HUES6 (cell line): ENCODE data around the gene CARS2.
"Not testable (repeated sequence)": the region's sequence is repeated elsewhere in the genome, so short reads cannot be mapped to it uniquely, and the experiment has no call there.

Source experiments
- H3K27ac ChIP-seq: 2 replicates; pipeline ENCODE4 v1.7.0; 2013; ENCODE audit warnings: low read depth, mild to moderate bottlenecking, low read length, inconsistent platforms
- H3K27me3 ChIP-seq: 2 replicates; pipeline ENCODE4 v1.6.1; 2013; ENCODE audit warnings: low read length; ENCODE audit not compliant: control insufficient read depth, insufficient read depth
- H3K36me3 ChIP-seq: 2 replicates; pipeline ENCODE4 v1.6.1; 2013; ENCODE audit warnings: low read length; ENCODE audit not compliant: control insufficient read depth, insufficient read depth
- H3K4me1 ChIP-seq: 2 replicates; pipeline ENCODE4 v1.6.1; 2013; ENCODE audit warnings: low read length; ENCODE audit not compliant: control insufficient read depth, insufficient read depth
- H3K4me3 ChIP-seq: 2 replicates; pipeline ENCODE4 v1.5.1; 2013; ENCODE audit warnings: low read depth, low read length
- H3K9ac ChIP-seq: one replicate; pipeline ENCODE4 v1.6.1; 2013; ENCODE audit warnings: mild to moderate bottlenecking, low read length
- H3K9me3 ChIP-seq: 2 replicates; pipeline ENCODE4 v1.6.1; 2013; ENCODE audit warnings: low read depth, low read length; ENCODE audit not compliant: control insufficient read depth, insufficient read depth

CARS2 gene

GRCh38 chr13:110680852-110681251, 25.1 kb downstream of the CARS2 start:
- no peak overlapping the region for H3K9ac ChIP-seq
- H3K27ac ChIP-seq = no peak overlapping the region
- no peaks in the 10 kb centered on the region for H3K4me1 ChIP-seq
- no peaks in the 10 kb centered on the region for H3K27me3 ChIP-seq
- no peaks in the 10 kb centered on the region for H3K9me3 ChIP-seq
- peaks cover 62% of the 10 kb centered on the region for H3K36me3 ChIP-seq
- H3K4me3 ChIP-seq = no peak overlapping the region

GRCh38 chr13:110677731-110678545, 28.0 kb downstream of the CARS2 start:
- Histone ChIP-seq H3K4me3 (no peak overlapping the region), H3K27me3 (no peaks in the 10 kb centered on the region), H3K9ac (no peak overlapping the region), H3K4me1 (no peaks in the 10 kb centered on the region), H3K27ac (no peak overlapping the region), H3K9me3 (no peaks in the 10 kb centered on the region), H3K36me3 (peaks cover 48% of the 10 kb centered on the region)

GRCh38 chr13:110676595-110677587, 29.0 kb downstream of the CARS2 start:
- no peaks in the 10 kb centered on the region for H3K4me1 ChIP-seq
- H3K9ac ChIP-seq = no peak overlapping the region
- peaks cover 38% of the 10 kb centered on the region for H3K36me3 ChIP-seq
- H3K9me3 ChIP-seq = no peaks in the 10 kb centered on the region
- H3K4me3 ChIP-seq = no peak overlapping the region
- H3K27me3 ChIP-seq = no peaks in the 10 kb centered on the region
- no peak overlapping the region for H3K27ac ChIP-seq

- peaks cover 50% of the 10 kb centered on the region for H3K36me3 ChIP-seq
- H3K4me3 ChIP-seq, H3K27me3 ChIP-seq, H3K9ac ChIP-seq, H3K4me1 ChIP-seq, H3K27ac ChIP-seq: not testable (repeated sequence)
- peaks cover 15% of the 10 kb centered on the region for H3K9me3 ChIP-seq
Measured at GRCh38 chr13:110669814-110670213, 36.1 kb downstream of the CARS2 start.

GRCh38 chr13:110669036-110669435, 36.9 kb downstream of the CARS2 start:
- Histone ChIP-seq H3K4me3 (no peak overlapping the region), H3K9me3 (peaks cover 15% of the 10 kb centered on the region), H3K36me3 (peaks cover 54% of the 10 kb centered on the region), H3K9ac (no peak overlapping the region), H3K27me3 (no peaks in the 10 kb centered on the region), H3K27ac (no peak overlapping the region), H3K4me1 (no peaks in the 10 kb centered on the region)

GRCh38 chr13:110666255-110666533, 39.7 kb downstream of the CARS2 start:
- no peak overlapping the region for H3K9ac ChIP-seq

GRCh38 chr13:110665491-110666254, 40.2 kb downstream of the CARS2 start:
- Histone ChIP-seq H3K9ac (no peak overlapping the region), H3K9me3 (peaks cover 27% of the 10 kb centered on the region), H3K27ac (no peak overlapping the region), H3K36me3 (peaks cover 85% of the 10 kb centered on the region), H3K4me3 (no peak overlapping the region), H3K4me1 (no peaks in the 10 kb centered on the region), H3K27me3 (no peaks in the 10 kb centered on the region)

More at GRCh38 chr13:110666255-110666533, 39.7 kb downstream of the CARS2 start:
- no peak overlapping the region for H3K4me3 ChIP-seq
- H3K9me3 ChIP-seq = peaks cover 24% of the 10 kb centered on the region
- H3K4me1 ChIP-seq = no peaks in the 10 kb centered on the region
- no peak overlapping the region for H3K27ac ChIP-seq
- H3K36me3 ChIP-seq = peaks cover 82% of the 10 kb centered on the region
- H3K27me3 ChIP-seq = no peaks in the 10 kb centered on the region

GRCh38 chr13:110664673-110665072, 41.2 kb downstream of the CARS2 start:
- H3K36me3 ChIP-seq = peaks cover 86% of the 10 kb centered on the region
- no peak overlapping the region for H3K4me3 ChIP-seq

GRCh38 chr13:110664041-110664440, 41.9 kb downstream of the CARS2 start:
- Histone ChIP-seq H3K4me1 (no peaks in the 10 kb centered on the region), H3K36me3 (peaks cover 86% of the 10 kb centered on the region), H3K9ac (no peak overlapping the region), H3K4me3 (no peak overlapping the region), H3K9me3 (peaks cover 29% of the 10 kb centered on the region), H3K27ac (no peak overlapping the region), H3K27me3 (no peaks in the 10 kb centered on the region)

More at GRCh38 chr13:110664673-110665072, 41.2 kb downstream of the CARS2 start:
- H3K9ac ChIP-seq = no peak overlapping the region
- H3K9me3 ChIP-seq = peaks cover 29% of the 10 kb centered on the region
- no peak overlapping the region for H3K27ac ChIP-seq
- no peaks in the 10 kb centered on the region for H3K4me1 ChIP-seq
- no peaks in the 10 kb centered on the region for H3K27me3 ChIP-seq

GRCh38 chr13:110663491-110663890, 42.4 kb downstream of the CARS2 start:
- H3K4me3 ChIP-seq = no peak overlapping the region
- peaks cover 85% of the 10 kb centered on the region for H3K36me3 ChIP-seq
- H3K9me3 ChIP-seq = peaks cover 29% of the 10 kb centered on the region
- H3K4me1 ChIP-seq = no peaks in the 10 kb centered on the region
- H3K27me3 ChIP-seq = no peaks in the 10 kb centered on the region
- H3K9ac ChIP-seq = no peak overlapping the region
- no peak overlapping the region for H3K27ac ChIP-seq
